Renal pelvis (tissue), 4 donors: Measurements from ENCODE around the gene TTC38. TPM values are rescaled to one million over a fixed set of nuclear protein-coding genes. Genes with fewer than 3 reads are reported as not detected.

Experiments
- DNase-seq: peaks from one replicate; pipeline ENCODE4 v3.0.0-alpha.2; 2013
- polyA plus RNA-seq, 3 donors: library from polyadenylated mRNA; unstranded; fragments of 120-200 nt; gene quantifications; one replicate each; pipeline ENCODE4 v1.2.1, GENCODE V29; 2013; ENCODE audit not compliant: insufficient read length in 3 of 3

The TTC38 gene
- polyA plus RNA-seq, 3 donors: 52.0 to 62.8 (median 60.0) TPM

- DNase-seq: no peak
Measured at GRCh38 chr22:46274381-46274780, 6.6 kb downstream of the TTC38 start.

- DNase-seq: no peak
Measured at GRCh38 chr22:46275455-46276122, 7.8 kb downstream of the TTC38 start.

- DNase-seq: no peak
Measured at GRCh38 chr22:46276563-46276962, 8.8 kb downstream of the TTC38 start.

GRCh38 chr22:46278656-46279645 is 11.1 kb downstream of the TTC38 start:
- DNase-seq: no peak

GRCh38 chr22:46280063-46280817 is 12.4 kb downstream of the TTC38 start:
- no peak for DNase-seq

- DNase-seq: no peak
Measured at GRCh38 chr22:46280999-46281623, 13.3 kb downstream of the TTC38 start.

GRCh38 chr22:46281866-46282678 is 14.3 kb downstream of the TTC38 start:
- no peak for DNase-seq

- no peak for DNase-seq
Measured at GRCh38 chr22:46286006-46286405, 18.2 kb downstream of the TTC38 start.

GRCh38 chr22:46286941-46287872 is 19.4 kb downstream of the TTC38 start:
- no peak for DNase-seq

GRCh38 chr22:46287873-46288751 is 20.3 kb downstream of the TTC38 start:
- no peak for DNase-seq

- DNase-seq: no peak
Measured at GRCh38 chr22:46288846-46289243, 21.0 kb downstream of the TTC38 start.

GRCh38 chr22:46289244-46289891 is 21.6 kb downstream of the TTC38 start:
- DNase-seq: no peak

GRCh38 chr22:46290121-46290842 is 22.5 kb downstream of the TTC38 start:
- no peak for DNase-seq

- DNase-seq: no peak
Measured at GRCh38 chr22:46290843-46291785, 23.3 kb downstream of the TTC38 start.

GRCh38 chr22:46292173-46292572 is 24.4 kb downstream of the TTC38 start:
- DNase-seq: no peak

- no peak for DNase-seq
Measured at GRCh38 chr22:46292732-46293131, 24.9 kb downstream of the TTC38 start.
